Measurements from ENCODE around the gene RANBP2. TPM values are rescaled to one million over a fixed set of nuclear protein-coding genes. Genes with fewer than 3 reads are reported as not detected.

RANBP2 gene
- total and polyA plus RNA-seq, 2 experiments from 2014 or later: 23.0 to 98.0 TPM

DNA sequence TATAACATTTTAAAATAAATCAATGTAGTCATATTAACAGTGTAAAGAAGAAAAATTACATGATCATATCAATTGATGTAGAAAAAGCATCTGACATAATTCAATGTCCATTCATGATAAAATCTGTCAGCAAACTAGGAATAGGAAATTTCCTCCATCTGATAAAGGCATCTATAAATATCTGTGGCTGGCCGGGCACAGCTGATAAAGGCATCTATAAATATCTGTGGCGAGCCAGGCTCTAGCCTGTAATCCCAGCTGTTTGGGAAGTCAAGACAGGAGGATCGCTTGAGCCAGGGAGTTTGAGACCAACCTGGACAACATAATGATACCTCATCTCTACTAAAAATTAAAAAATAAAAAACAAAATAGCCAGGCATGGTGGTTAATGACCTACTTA lies 18.1 kb upstream of the RANBP2 start:
- no peaks in the 10 kb centered on the region for H3K79me2 ChIP-seq (replicated peaks; ENCODE audit: insufficient read depth)
- 0 out of 3 replicates have a peak, but pooled peaks cover 3% of the 10 kb centered on the region for H3K36me3 Mint-ChIP-seq (ENCODE audit: low read depth)
- no peaks in the 10 kb centered on the region for H3K9me2 ChIP-seq (ENCODE audit: insufficient read depth)
- no peaks in the 10 kb centered on the region for H3K36me3 ChIP-seq (ENCODE audit: insufficient read depth)
- TF ChIP-seq EZH2 (IDR thresholded peaks at IDR 0.05; ENCODE audit: low read depth, unreplicated experiment) (no peak), ZNF331 (CRISPR knock-in tag; IDR thresholded peaks at IDR 0.05; ENCODE audit: low read depth) (no peak), EZH2phosphoT487 (IDR thresholded peaks at IDR 0.05; ENCODE audit: unreplicated experiment) (no peak), STAT1 (IDR thresholded peaks at IDR 0.05; ENCODE audit: unreplicated experiment) (no peak), NANOG (IDR thresholded peaks at IDR 0.05; ENCODE audit: borderline replicate concordance) (no peak), ZNF114 (CRISPR knock-in tag; IDR thresholded peaks at IDR 0.05) (no peak), CREB1 (CRISPR knock-in tag; IDR thresholded peaks at IDR 0.05; ENCODE audit: low read depth) (no peak), JUNB (IDR thresholded peaks at IDR 0.05; ENCODE audit: unreplicated experiment) (no peak), POLR2AphosphoS5 (IDR thresholded peaks at IDR 0.05; ENCODE audit: low read depth) (no peak)
- TF ChIP-seq, protein P1, sequence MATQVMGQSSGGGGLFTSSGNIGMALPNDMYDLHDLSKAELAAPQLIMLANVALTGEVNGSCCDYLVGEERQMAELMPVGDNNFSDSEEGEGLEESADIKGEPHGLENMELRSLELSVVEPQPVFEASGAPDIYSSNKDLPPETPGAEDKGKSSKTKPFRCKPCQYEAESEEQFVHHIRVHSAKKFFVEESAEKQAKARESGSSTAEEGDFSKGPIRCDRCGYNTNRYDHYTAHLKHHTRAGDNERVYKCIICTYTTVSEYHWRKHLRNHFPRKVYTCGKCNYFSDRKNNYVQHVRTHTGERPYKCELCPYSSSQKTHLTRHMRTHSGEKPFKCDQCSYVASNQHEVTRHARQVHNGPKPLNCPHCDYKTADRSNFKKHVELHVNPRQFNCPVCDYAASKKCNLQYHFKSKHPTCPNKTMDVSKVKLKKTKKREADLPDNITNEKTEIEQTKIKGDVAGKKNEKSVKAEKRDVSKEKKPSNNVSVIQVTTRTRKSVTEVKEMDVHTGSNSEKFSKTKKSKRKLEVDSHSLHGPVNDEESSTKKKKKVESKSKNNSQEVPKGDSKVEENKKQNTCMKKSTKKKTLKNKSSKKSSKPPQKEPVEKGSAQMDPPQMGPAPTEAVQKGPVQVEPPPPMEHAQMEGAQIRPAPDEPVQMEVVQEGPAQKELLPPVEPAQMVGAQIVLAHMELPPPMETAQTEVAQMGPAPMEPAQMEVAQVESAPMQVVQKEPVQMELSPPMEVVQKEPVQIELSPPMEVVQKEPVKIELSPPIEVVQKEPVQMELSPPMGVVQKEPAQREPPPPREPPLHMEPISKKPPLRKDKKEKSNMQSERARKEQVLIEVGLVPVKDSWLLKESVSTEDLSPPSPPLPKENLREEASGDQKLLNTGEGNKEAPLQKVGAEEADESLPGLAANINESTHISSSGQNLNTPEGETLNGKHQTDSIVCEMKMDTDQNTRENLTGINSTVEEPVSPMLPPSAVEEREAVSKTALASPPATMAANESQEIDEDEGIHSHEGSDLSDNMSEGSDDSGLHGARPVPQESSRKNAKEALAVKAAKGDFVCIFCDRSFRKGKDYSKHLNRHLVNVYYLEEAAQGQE (IDR thresholded peaks at IDR 0.05; ENCODE audit: unreplicated experiment): no peak
- TF ChIP-seq, protein P2, sequence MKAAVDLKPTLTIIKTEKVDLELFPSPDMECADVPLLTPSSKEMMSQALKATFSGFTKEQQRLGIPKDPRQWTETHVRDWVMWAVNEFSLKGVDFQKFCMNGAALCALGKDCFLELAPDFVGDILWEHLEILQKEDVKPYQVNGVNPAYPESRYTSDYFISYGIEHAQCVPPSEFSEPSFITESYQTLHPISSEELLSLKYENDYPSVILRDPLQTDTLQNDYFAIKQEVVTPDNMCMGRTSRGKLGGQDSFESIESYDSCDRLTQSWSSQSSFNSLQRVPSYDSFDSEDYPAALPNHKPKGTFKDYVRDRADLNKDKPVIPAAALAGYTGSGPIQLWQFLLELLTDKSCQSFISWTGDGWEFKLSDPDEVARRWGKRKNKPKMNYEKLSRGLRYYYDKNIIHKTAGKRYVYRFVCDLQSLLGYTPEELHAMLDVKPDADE (IDR thresholded peaks at IDR 0.05): no peak
- TF ChIP-seq, protein P3, sequence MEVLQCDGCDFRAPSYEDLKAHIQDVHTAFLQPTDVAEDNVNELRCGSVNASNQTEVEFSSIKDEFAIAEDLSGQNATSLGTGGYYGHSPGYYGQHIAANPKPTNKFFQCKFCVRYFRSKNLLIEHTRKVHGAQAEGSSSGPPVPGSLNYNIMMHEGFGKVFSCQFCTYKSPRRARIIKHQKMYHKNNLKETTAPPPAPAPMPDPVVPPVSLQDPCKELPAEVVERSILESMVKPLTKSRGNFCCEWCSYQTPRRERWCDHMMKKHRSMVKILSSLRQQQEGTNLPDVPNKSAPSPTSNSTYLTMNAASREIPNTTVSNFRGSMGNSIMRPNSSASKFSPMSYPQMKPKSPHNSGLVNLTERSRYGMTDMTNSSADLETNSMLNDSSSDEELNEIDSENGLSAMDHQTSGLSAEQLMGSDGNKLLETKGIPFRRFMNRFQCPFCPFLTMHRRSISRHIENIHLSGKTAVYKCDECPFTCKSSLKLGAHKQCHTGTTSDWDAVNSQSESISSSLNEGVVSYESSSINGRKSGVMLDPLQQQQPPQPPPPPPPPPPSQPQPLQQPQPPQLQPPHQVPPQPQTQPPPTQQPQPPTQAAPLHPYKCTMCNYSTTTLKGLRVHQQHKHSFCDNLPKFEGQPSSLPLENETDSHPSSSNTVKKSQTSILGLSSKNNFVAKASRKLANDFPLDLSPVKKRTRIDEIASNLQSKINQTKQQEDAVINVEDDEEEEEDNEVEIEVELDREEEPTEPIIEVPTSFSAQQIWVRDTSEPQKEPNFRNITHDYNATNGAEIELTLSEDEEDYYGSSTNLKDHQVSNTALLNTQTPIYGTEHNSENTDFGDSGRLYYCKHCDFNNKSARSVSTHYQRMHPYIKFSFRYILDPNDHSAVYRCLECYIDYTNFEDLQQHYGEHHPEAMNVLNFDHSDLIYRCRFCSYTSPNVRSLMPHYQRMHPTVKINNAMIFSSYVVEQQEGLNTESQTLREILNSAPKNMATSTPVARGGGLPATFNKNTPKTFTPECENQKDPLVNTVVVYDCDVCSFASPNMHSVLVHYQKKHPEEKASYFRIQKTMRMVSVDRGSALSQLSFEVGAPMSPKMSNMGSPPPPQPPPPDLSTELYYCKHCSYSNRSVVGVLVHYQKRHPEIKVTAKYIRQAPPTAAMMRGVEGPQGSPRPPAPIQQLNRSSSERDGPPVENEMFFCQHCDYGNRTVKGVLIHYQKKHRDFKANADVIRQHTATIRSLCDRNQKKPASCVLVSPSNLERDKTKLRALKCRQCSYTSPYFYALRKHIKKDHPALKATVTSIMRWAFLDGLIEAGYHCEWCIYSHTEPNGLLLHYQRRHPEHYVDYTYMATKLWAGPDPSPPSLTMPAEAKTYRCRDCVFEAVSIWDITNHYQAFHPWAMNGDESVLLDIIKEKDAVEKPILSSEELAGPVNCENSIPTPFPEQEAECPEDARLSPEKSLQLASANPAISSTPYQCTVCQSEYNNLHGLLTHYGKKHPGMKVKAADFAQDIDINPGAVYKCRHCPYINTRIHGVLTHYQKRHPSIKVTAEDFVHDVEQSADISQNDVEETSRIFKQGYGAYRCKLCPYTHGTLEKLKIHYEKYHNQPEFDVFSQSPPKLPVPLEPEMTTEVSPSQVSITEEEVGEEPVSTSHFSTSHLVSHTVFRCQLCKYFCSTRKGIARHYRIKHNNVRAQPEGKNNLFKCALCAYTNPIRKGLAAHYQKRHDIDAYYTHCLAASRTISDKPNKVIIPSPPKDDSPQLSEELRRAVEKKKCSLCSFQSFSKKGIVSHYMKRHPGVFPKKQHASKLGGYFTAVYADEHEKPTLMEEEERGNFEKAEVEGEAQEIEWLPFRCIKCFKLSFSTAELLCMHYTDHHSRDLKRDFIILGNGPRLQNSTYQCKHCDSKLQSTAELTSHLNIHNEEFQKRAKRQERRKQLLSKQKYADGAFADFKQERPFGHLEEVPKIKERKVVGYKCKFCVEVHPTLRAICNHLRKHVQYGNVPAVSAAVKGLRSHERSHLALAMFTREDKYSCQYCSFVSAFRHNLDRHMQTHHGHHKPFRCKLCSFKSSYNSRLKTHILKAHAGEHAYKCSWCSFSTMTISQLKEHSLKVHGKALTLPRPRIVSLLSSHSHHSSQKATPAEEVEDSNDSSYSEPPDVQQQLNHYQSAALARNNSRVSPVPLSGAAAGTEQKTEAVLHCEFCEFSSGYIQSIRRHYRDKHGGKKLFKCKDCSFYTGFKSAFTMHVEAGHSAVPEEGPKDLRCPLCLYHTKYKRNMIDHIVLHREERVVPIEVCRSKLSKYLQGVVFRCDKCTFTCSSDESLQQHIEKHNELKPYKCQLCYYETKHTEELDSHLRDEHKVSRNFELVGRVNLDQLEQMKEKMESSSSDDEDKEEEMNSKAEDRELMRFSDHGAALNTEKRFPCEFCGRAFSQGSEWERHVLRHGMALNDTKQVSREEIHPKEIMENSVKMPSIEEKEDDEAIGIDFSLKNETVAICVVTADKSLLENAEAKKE (CRISPR knock-in tag; IDR thresholded peaks at IDR 0.05): no peak
- TF ChIP-seq, protein P4, sequence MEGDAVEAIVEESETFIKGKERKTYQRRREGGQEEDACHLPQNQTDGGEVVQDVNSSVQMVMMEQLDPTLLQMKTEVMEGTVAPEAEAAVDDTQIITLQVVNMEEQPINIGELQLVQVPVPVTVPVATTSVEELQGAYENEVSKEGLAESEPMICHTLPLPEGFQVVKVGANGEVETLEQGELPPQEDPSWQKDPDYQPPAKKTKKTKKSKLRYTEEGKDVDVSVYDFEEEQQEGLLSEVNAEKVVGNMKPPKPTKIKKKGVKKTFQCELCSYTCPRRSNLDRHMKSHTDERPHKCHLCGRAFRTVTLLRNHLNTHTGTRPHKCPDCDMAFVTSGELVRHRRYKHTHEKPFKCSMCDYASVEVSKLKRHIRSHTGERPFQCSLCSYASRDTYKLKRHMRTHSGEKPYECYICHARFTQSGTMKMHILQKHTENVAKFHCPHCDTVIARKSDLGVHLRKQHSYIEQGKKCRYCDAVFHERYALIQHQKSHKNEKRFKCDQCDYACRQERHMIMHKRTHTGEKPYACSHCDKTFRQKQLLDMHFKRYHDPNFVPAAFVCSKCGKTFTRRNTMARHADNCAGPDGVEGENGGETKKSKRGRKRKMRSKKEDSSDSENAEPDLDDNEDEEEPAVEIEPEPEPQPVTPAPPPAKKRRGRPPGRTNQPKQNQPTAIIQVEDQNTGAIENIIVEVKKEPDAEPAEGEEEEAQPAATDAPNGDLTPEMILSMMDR (conservative IDR thresholded peaks at IDR 0.05; ENCODE audit: low read depth in 2 of 2): no peak
- no peak overlapping the region for H2AFZ ChIP-seq
- no peak for ATAC-seq
- no peaks in the 10 kb centered on the region; the same call in 1 of the 2 replicates for H4K20me1 ChIP-seq (replicated peaks; ENCODE audit: insufficient read depth)
- no peak overlapping the region for H3K27ac Mint-ChIP-seq
- H3K4me1 Mint-ChIP-seq: no peaks in the 10 kb centered on the region; the same call in 2 of the 3 replicates
- no peak overlapping the region for H3K27ac ChIP-seq (ENCODE audit: low read depth)
- no peak overlapping the region for H3K4me3 Mint-ChIP-seq
- no peaks in the 10 kb centered on the region for H3K27me3 ChIP-seq (ENCODE audit: insufficient read depth)
- H3K4me2 ChIP-seq: no peak overlapping the region
- H3K4me1 ChIP-seq (ENCODE audit: insufficient read depth): no peaks in the 10 kb centered on the region
- peaks cover 4% of the 10 kb centered on the region; the same call in 2 of the 3 replicates for H3K9me3 Mint-ChIP-seq
- no peaks in the 10 kb centered on the region for H3F3A ChIP-seq (replicated peaks; ENCODE audit: low read depth)
- no peak overlapping the region for H3K4me3 ChIP-seq
- no peak for DNase-seq (ENCODE audit: low spot score)
- H3K27me3 Mint-ChIP-seq (ENCODE audit: insufficient read depth, low read depth, poor library complexity): peaks cover 2% of the 10 kb centered on the region
